Lower lobe of right lung (tissue), 2 donors: Measurements from ENCODE around the gene NAA80. TPM values are rescaled to one million over a fixed set of nuclear protein-coding genes. Genes with fewer than 3 reads are reported as not detected.

Source experiments
- ATAC-seq, 2 donors: fragments of 200-7000 bp; cut with Tn5 transposase; one replicate each; pipeline ENCODE4 v1.9.1; 2020 to 2022; ENCODE audit warnings: mild to moderate bottlenecking in 2 of 2, moderate library complexity in 2 of 2
- DNase-seq: peaks from one replicate; pipeline ENCODE4 v3.0.0-alpha.2; 2020
- H3K27ac ChIP-seq: fragments of 200-600 bp; one replicate; pipeline ENCODE4 v1.8.0; 2022
- H3K27me3 ChIP-seq: fragments of 200-600 bp; one replicate; pipeline ENCODE4 v1.8.0; 2022; ENCODE audit warnings: low read depth
- H3K36me3 ChIP-seq: fragments of 200-600 bp; one replicate; pipeline ENCODE4 v1.8.0; 2022; ENCODE audit warnings: mild to moderate bottlenecking
- H3K4me1 ChIP-seq: fragments of 200-600 bp; one replicate; pipeline ENCODE4 v1.8.0; 2022
- H3K4me3 ChIP-seq: fragments of 200-600 bp; one replicate; pipeline ENCODE4 v1.8.0; 2022; ENCODE audit warnings: mild to moderate bottlenecking
- H3K9me3 ChIP-seq: fragments of 200-600 bp; one replicate; pipeline ENCODE4 v1.8.0; 2022
- intact Hi-C: fragments of 100-400 bp; cut with DNase I; formaldehyde crosslinking; loops from one replicate; pipeline ENCODE4 v1.11.0; 2022
- total RNA-seq: library from RNA; stranded (reverse); fragmentation: NEBNext Ultra II Directional; extraction: Animal tissue kit (Norgen Biotek cat#: 25700); gene quantifications from one replicate; pipeline ENCODE4 v1.2.1, GENCODE V29; 2021
- TF ChIP-seq, protein P1 (sequence below): fragments of 200-600 bp; IDR thresholded peaks from one replicate; pipeline ENCODE4 v1.8.0; 2022; ENCODE audit warnings: antibody characterized with exemption, mild to moderate bottlenecking
- donor health status: DM: no; HTN: yes; CAD: no; lungs with severe emphysema.

NAA80 gene
- total RNA-seq, 1 donor from 2014 or later, result 9.3 TPM

DNA sequence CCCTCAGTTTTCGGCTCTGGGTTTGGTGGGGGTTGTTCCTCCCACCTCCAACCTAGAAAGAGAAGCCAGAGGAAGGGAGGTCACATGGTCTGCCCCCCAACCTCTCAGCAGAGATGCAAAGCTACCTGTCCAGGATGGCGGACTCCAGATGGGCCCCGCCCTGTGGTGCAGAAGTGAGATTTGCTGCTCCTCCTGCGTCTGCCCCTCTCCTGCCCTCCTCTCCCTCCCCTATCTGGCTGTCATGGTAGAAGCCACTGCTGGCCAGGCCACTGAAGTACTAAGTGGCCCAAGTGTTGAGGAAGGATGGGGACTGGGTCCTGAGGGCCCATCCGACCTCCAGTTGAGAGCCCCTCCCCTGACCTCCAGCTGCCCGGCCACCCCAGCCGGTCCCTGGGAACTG lies 32.4 kb downstream of the NAA80 start:
- peaks cover 64% of the 10 kb centered on the region for H3K4me1 ChIP-seq
- TF ChIP-seq, protein P1, sequence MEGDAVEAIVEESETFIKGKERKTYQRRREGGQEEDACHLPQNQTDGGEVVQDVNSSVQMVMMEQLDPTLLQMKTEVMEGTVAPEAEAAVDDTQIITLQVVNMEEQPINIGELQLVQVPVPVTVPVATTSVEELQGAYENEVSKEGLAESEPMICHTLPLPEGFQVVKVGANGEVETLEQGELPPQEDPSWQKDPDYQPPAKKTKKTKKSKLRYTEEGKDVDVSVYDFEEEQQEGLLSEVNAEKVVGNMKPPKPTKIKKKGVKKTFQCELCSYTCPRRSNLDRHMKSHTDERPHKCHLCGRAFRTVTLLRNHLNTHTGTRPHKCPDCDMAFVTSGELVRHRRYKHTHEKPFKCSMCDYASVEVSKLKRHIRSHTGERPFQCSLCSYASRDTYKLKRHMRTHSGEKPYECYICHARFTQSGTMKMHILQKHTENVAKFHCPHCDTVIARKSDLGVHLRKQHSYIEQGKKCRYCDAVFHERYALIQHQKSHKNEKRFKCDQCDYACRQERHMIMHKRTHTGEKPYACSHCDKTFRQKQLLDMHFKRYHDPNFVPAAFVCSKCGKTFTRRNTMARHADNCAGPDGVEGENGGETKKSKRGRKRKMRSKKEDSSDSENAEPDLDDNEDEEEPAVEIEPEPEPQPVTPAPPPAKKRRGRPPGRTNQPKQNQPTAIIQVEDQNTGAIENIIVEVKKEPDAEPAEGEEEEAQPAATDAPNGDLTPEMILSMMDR, result no peak
- no peak for DNase-seq
- intact Hi-C loops, result no loop called here
- no peaks in the 10 kb centered on the region for H3K9me3 ChIP-seq
- peak overlapping the region; percentile 93 for H3K27ac ChIP-seq
- no peaks in the 10 kb centered on the region for H3K27me3 ChIP-seq
- no peak for ATAC-seq
- no peaks in the 10 kb centered on the region for H3K36me3 ChIP-seq
- H3K4me3 ChIP-seq, result peak overlapping the region; percentile 62

DNA sequence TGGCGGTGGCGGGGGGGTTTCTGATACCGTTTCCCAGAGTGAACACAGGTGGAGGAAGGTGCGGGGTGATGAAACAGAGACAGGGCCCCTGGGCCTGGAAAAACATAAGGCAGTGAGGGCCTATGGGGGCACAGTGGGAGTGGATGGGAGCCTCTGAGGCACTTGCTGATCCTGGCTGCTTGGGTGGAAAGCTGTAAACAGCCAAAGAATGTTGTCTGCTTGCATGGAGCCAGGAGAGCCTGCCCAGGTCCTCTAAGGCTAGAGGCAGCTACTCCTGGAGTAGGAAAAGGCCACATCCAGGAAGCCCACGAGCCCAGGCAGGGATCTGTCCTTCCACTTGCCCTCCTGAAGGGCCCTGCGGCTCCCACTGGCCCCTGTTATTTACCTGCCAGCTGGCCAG lies 33.2 kb downstream of the NAA80 start:
- TF ChIP-seq, protein P1, result no peak
- H3K4me3 ChIP-seq, result peak overlapping the region; percentile 62
- no peaks in the 10 kb centered on the region for H3K9me3 ChIP-seq
- no peaks in the 10 kb centered on the region for H3K36me3 ChIP-seq
- intact Hi-C loops, result no loop called here
- DNase-seq (no peak), ATAC-seq (no peak)
- no peaks in the 10 kb centered on the region for H3K27me3 ChIP-seq
- H3K4me1 ChIP-seq, result peaks cover 65% of the 10 kb centered on the region
- H3K27ac ChIP-seq, result peak overlapping the region; percentile 93

DNA sequence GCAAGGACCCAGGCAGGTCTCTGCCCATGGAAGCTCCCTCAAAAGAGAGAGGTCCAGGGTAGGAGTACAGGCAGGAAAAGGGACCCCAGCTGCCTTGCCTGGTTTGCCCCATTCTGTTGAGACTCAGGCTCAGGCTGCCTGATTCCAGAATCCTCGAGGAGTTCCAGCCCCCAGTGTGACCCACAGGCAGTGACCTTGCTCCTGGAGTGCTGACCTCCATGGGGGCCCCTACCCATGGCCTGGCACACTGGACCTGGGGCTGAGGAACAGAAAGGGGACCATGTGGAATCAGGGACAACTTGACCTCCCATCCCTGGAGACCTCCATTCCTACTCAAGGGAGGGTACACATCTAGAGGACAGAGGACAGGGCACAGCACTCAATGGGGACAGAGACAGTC lies 33.6 kb downstream of the NAA80 start:
- ATAC-seq, result no peak
- intact Hi-C loops, result no loop called here
- H3K27ac ChIP-seq, result peak overlapping the region; percentile 93
- H3K4me3 ChIP-seq, result peak overlapping the region; percentile 62
- H3K4me1 ChIP-seq, result peaks cover 70% of the 10 kb centered on the region
- no peaks in the 10 kb centered on the region for H3K36me3 ChIP-seq
- no peaks in the 10 kb centered on the region for H3K9me3 ChIP-seq
- TF ChIP-seq, protein P1, result no peak
- no peak for DNase-seq
- H3K27me3 ChIP-seq, result no peaks in the 10 kb centered on the region

DNA sequence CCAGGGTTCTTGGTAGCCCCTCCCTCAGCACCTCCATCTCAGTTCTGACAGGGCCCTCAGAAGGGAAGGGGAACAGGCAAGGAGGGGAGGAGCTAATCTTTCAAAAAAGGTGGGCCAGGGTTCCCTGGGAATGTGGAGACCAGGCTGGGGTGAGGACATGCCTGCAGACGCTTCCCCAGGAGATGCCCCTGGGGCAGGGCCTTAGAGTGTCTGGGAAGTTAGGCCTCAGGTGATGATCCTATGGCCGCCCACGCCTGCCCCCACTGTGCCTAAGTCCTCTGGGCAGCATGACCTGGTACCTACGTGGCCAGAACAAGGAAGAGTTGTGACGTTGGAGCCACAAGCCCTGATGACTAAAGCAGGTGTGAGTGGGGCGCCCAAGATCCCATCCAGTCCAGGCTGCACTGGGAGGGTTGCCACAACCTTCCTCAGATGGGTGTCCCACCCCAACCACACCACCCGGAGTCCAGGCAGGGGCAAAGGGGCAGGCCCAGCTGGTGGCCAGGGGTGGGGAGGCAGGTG lies 34.2 kb downstream of the NAA80 start:
- peak; percentile 1 to 36 for ATAC-seq
- no peak for DNase-seq
- Histone ChIP-seq H3K4me1 (peaks cover 69% of the 10 kb centered on the region), H3K27me3 (no peaks in the 10 kb centered on the region), H3K36me3 (no peaks in the 10 kb centered on the region), H3K9me3 (no peaks in the 10 kb centered on the region), H3K4me3 (peak overlapping the region; percentile 24), H3K27ac (peak overlapping the region; percentile 93)
- intact Hi-C loops, result no loop called here
- TF ChIP-seq, protein P1, result no peak

DNA sequence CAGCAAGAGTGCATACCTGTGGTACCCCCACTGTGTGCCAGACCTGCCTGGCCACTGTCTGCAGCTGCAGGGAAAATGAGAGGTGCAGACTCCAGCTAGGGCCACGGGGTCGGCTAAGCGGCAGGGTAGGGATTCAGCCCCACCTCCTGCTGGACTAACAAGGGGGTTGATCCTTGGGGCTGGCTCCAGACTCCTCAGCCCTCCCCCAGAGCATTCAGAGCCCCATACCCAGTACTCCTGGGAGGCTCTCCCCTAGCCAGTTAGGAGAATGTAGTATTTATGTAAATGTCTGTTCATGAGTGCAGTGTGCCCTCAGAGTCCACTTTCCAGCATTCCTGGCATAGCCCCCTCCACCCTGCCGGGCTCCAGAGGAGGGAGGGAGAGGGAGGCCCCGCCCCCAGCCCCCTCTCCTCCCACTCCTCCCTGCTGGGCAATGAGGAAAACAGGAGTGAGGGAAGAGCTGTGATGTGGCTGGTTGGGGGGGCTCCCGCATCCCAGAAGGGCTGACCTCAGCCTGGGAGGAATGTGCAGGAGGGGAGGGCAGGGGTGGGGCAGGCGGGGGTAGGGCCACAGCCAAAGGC lies 34.7 kb downstream of the NAA80 start:
- H3K9me3 ChIP-seq, result no peaks in the 10 kb centered on the region
- TF ChIP-seq, protein P1, result no peak
- peaks cover 69% of the 10 kb centered on the region for H3K4me1 ChIP-seq
- no peaks in the 10 kb centered on the region for H3K36me3 ChIP-seq
- peak overlapping the region; percentile 93 for H3K27ac ChIP-seq
- intact Hi-C loops, result no loop called here
- no peaks in the 10 kb centered on the region for H3K27me3 ChIP-seq
- DNase-seq, result peak; percentile 86
- H3K4me3 ChIP-seq, result peak overlapping the region; percentile 9
- peak; percentile 68 to 75 for ATAC-seq
